HG03342 (cell line): ENCODE measurements around the gene HES3.

Source experiments
- ATAC-seq: cut with Tn5 transposase; IDR thresholded peaks from one replicate; pipeline ENCODE4 v1.9.1; 2021; ENCODE audit warnings: mild to moderate bottlenecking, moderate library complexity; ENCODE audit not compliant: unreplicated experiment

Gene HES3

GRCh38 chr1:6243993-6244392 is at the start of gene HES3:
HES3 (plus strand) TSS chr1:6244179; CDS start chr1:6244366, 187 bp downstream.
- ATAC-seq: no peak

DNA sequence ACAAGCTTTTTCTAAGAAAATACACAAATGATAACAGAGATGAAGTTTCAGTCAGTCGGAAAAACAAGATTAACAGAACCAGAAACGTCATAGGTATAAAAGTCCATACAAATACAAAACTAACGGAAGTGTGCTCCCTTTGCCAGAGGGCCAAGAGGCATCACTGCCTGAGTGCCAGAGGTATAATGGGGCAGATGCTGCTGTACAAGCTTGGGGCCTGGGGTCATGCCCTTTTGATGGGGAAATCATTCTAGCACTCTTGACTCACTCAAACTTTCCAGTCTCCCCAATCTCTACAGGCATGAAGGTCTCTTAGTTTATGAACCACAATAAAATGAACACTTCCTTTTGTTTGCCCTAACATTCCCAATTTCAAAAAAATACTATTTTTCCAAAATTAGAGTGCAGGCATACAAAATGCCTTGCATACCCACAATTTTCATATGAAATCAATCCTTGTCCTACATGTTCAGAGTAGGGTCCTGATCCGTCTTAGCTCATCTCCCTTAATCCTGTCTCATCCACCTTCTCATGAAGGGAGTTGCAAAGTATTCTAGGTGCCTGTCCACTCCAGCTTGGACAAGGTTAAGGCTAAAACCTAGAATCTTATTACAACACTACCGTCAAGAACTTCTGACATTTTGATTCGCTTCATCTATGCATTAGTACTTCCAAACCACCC is 46.1 kb upstream of the HES3 start:
- no peak for ATAC-seq

DNA sequence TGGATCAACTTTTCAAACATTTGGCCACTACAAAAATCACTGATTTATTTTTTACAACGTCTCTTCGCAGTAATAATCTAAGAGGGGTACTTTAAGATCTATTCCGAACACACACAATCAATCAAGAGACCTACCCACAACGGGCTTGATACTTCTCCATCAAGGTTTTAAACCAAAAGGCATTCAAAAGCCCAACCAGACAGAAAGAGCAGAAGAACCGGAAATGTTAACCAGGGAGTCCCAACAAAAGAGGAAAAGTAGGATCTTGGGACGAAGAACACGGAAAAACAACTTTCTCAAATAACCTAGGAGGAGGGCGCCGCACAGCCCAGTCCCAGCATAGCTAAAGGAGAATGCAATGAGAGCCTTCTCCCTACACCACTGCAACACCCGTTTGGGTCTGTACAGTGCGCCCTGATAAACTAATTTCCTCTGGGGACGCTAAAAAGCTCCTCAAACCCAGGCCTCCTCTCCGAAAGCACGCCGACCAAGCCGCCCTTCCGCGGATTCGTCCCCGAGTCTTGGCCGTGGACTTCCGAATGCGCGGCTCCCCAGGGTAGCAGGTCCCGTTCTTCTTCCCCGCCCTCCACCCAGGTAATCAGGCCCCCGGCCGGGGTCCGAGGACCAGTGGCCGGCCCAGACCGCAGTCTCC is 45.2 kb upstream of the HES3 start:
- ATAC-seq: peak; percentile 26

DNA sequence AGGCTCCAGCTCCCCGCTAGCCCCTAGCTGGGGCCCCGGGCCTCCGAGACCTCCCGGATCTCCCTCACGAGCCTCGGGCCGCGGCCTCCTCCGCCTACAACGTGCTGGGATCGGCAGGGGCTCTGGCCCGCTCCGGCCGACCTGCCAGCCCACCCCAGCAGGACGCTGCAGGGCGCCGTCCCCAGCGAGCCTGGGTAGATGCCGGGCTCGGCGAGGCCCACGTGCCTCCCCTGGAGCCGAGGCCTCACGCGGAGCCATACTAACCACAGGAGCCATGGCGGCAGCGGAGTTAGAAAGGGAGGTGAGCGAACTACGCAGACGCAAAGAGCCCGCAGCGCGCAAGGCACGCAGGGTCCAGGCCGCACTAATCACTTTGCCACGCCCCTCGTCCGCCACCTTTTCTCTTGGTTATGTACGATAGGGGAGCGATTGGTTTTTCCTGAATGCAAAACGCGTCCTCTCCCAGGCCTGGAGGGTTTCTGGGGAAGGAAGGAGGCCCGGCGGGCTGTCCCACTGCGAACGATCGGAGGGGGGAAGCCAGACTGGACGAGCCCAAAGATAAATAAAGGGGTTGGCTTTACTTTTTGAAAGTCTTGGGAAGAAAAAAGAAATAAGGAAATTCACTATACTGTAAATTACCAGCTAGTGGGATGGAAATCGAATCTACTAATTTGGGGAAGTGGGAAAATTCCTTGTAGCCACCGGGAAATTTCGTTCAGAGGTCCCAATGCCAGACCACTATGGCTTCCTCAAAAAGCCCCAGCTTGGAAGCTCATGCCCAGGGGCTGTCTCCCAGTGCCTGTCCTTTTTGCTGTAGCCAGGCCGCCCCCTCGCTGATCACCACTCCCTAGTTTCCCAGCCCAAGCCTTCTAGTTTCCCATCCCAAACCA is 44.4 kb upstream of the HES3 start, which contains the start of gene RPL22:
RPL22 (minus strand) TSS at position 298 of the 890 bp plus-strand sequence; CDS start at position 276, 22 bp downstream.
- ATAC-seq: peak; percentile 94

GRCh38 chr1:6200188-6200809 is 43.7 kb upstream of the HES3 start:
- no peak for ATAC-seq

DNA sequence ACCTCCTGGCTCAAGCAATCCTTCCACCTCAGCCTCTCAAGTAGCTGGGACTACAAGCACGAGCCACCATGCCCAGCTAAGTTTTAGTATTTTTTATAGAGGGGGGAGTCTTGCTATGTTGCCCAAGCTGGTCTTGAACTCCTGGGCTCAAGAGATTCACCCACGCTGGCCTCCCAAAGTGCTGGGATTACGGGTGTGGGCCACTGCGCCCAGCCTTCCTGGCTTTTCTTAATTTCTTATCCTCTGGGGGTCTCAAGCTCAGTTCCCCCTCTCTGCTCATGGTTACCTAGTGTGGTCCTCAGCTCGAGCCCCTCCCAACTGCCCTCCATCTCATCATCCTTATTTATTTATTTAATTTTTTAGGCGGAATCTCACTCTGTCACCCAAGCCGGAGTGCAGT is 41.7 kb upstream of the HES3 start:
- no peak for ATAC-seq

GRCh38 chr1:6205849-6206519 is 38.0 kb upstream of the HES3 start, which contains the start of gene RNF207:
RNF207 (plus strand) TSS chr1:6206119; CDS start chr1:6206536, 417 bp downstream.
- ATAC-seq: peak; percentile 57

DNA sequence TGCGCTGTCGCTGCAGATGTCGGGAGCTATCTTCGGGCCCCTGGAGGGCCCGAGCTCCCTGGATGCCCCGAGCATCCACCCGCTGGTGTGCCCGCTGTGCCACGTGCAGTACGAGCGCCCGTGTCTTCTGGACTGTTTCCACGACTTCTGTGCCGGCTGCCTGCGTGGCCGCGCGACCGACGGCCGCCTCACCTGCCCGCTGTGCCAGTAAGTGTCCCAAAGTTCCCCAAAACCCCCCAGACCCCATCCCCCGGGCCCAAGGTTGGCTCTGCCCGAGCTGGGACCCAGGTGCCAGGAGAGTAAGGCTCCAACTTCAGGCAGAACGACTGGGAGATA is 37.5 kb upstream of the HES3 start:
- ATAC-seq: no peak

GRCh38 chr1:6207075-6207885 is 36.7 kb upstream of the HES3 start:
- ATAC-seq: no peak

DNA sequence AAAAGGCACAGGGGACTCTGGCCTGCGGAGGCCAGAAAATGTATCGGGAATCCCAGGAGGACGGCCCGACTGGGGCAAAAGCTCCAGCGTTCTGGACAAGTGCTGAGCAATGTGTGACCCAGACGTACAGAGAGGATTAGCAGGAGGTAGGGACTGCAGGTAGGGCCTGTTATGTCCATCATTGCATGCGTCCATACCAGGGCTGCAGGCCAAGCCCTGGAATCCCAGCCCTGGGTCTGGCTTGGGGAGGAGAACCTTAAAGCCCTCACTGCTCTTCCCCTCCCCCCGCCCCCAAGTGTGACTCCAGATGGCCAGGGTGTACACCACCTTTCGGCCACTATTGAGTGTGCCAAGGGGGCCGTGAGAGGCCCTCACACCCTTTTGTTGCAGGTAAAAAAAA is 36.1 kb upstream of the HES3 start:
- ATAC-seq: no peak

DNA sequence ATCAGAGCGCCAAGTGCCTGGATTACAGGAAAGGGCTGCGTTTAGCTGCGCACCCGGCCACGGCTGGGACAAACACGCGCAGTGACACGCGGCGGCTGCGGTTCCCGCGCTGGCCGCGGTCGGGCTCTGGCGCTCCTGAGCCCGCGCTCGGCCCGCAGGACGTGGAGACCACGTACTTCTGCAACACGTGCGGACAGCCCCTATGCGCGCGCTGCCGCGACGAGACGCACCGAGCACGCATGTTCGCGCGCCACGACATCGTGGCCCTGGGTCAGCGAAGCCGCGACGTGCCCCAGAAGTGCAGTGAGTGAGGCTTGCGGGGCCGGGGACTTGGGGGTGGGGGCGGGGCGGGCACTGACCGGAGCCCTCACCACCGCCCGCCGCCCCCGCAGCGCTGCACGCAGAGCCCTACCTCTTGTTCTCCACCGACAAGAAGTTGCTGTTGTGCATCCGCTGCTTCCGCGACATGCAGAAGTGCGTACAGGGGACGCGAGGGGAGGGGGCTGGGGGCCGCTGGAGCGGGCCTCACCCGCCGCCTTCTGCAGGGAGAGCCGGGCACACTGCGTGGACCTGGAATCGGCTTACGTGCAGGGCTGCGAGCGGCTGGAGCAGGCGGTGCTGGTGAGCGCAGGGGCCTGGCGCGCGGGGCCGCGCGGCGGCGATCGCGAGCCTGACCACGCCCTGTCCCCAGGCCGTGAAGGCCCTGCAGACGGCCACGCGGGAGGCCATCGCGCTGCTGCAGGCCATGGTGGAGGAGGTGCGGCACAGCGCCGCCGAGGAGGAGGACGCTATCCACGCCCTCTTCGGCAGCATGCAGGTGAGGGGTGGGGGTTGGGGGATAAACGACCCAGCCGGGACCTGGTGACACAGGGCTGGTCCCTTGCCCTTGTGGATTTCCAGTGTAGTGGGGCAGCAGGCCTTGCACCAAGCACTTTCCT is 35.0 kb upstream of the HES3 start:
- ATAC-seq: no peak

- ATAC-seq: no peak
Observed at GRCh38 chr1:6209661-6210580, 34.1 kb upstream of the HES3 start.

- no peak for ATAC-seq
Observed at GRCh38 chr1:6210591-6211355, 33.2 kb upstream of the HES3 start.

DNA sequence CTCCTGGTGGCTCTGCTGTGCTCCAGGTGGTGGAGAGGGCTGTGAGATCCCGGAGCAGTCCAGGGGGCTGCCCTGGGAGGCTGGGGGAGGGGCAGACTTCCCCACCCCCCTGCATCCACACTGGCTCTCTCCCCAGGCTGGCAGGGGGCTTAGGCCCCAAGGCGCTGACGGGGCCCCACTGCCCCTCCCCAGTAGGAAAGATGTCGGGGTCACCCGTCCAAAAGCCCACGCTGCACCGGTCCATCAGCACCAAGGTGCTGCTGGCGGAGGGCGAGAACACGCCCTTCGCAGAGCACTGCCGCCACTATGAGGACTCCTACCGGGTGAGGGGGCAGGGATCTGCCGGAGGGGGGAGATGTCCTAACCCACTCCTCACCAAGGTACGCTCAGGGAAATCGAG is 32.2 kb upstream of the HES3 start:
- no peak for ATAC-seq

DNA sequence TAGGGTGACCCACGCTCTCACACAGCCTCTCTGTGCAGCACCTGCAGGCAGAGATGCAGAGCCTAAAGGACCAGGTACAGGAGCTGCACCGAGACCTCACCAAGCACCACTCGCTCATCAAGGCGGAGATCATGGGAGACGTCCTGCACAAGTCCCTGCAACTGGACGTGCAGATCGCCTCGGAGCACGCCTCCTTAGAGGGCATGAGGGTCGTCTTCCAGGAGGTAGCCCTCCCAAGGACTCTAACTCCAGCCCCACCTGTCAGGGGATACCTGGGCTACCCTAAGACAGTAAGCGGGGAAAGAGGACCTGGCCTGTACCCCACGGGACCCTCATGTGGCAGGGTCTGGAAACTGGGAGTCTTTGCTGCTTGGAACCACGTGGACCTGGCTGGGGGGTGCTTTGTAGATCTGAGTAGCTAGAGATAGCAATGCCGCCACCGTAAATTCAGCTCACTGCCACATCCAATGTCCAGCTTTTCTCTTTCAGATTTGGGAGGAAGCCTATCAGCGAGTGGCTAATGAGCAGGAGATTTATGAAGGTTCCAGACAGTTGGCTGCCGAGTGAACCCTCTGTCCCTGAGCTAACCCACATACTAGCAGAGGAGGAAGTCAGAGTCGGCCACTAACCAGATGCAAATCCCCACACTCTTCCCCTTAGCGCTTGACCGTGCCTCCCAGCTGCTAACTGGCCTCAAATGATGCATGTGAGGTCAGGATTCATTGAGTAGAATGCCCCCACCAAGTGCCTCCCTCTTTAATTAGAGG is 31.6 kb upstream of the HES3 start:
- no peak for ATAC-seq
